ENCODE results near the gene NDEL1. TPM values are rescaled to one million over a fixed set of nuclear protein-coding genes. Genes with fewer than 3 reads are reported as not detected.
A peak's percentile ranks its signal among the peaks of the same experiment; 100 is the strongest.

The NDEL1 gene
- total RNA-seq, 1 experiment from 2014 or later, result 39.2 TPM

DNA sequence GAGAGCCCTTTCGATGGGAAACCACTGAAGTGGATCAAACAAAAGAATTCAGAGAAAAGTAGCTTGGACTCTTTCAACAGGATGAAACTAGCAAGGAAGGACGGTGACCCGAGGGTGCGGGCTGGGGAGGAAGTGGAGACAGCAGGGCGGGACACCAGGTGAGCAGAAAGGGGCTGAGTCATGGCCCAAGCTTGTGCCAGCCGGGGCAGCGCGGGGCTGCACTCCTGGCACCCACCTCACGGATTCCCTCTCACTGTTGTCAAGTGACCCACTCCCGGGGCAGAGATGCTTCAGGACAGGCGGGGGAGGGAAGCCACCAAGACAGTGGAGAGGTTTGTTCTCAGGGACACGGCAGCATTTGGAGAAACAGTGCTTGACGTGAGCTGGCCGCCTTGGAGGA is 27.3 kb upstream of the NDEL1 start (continued):
- TF ChIP-seq ZNF274 (IDR thresholded peaks at IDR 0.05; ENCODE audit: low read depth, low read length) (no peak), JUND (IDR thresholded peaks at IDR 0.05) (peak; percentile 73)

GRCh38 chr17:8409966-8410882 is 25.5 kb upstream of the NDEL1 start:
- ATAC-seq (peak; percentile 76), DNase-seq (ENCODE audit: low read depth, low spot score) (peak; percentile 73)
- Histone ChIP-seq H3K9me2 (ENCODE audit: insufficient read depth) (no peaks in the 10 kb centered on the region), H3K79me2 (ENCODE audit: insufficient read depth, low read length) (no peaks in the 10 kb centered on the region), H3K4me3 (replicated peaks in 1 of 2; ENCODE audit: low read depth in 1 of 2, low read length in 2 of 2) (no peak overlapping the region), H3K36me3 (ENCODE audit: control insufficient read depth in 1 of 2, insufficient read depth in 2 of 2, low read length in 2 of 2) (no peaks in the 10 kb centered on the region), H3K4me2 (ENCODE audit: low read length) (peak overlapping the region; percentile 49), H3K9me3 (ENCODE audit: control insufficient read depth in 1 of 2, insufficient read depth in 1 of 2, low read depth in 1 of 2, low read length in 2 of 2) (no peaks in the 10 kb centered on the region), H4K20me1 (ENCODE audit: insufficient read depth) (no peaks in the 10 kb centered on the region), H3K4me1 (ENCODE audit: control insufficient read depth in 1 of 2, insufficient read depth in 2 of 2, low read length in 2 of 2) (peaks cover 9 to 41% of the 10 kb centered on the region in 2 experiments), H3K9ac (ENCODE audit: low read length) (no peak overlapping the region), H3K27me3 (ENCODE audit: insufficient read depth, low read length) (no peaks in the 10 kb centered on the region), H2AFZ (ENCODE audit: low read depth, low read length, poor library complexity, severe bottlenecking) (no peak overlapping the region), H3K27ac (ENCODE audit: low read depth, low read length) (0 out of 2 replicates have a peak overlapping the region, but pooled peaks have one; percentile 19)
- RAD21 ChIA-PET (ENCODE audit: low non-redundant PET in 1 of 2, low total read pairs in 2 of 2, uncharacterized antibody in 2 of 2, unreplicated experiment in 2 of 2), result interaction anchor here (0.6 to 1.0 kb wide), 5 partner anchors 25 to 485 kb away, joined by 3 to 6 read pairs (median 3); partner anchors contain the start of gene NDEL1 (in 1 of the 2)
- peak; percentile 79 for TF ChIP-seq RAD21 (IDR thresholded peaks at IDR 0.05; ENCODE audit: low read depth)
- TF ChIP-seq EZH2 (IDR thresholded peaks at IDR 0.05), result no peak
- peak; percentile 62 to 88 (median 85); a peak in 5 of 6 replicates for TF ChIP-seq CTCF (IDR thresholded peaks at IDR 0.05 in 2 of 3, conservative IDR thresholded peaks at IDR 0.05 in 1 of 3; ENCODE audit: borderline replicate concordance in 1 of 3, insufficient read depth in 1 of 3, low read depth in 2 of 3, low read length in 2 of 3)
- intact Hi-C loops (cut with micrococcal nuclease), result loop anchor here (2.0 kb wide), 1 partner anchor 337 kb away; no protein-coding TSS in a partner anchor
- BruUV-seq (replicated peaks), result no TSS peak
- CTCF ChIA-PET, result interaction anchor here (0.6 to 2.2 kb wide), 15 partner anchors 10 to 452 kb away, joined by 3 to 27 read pairs (median 4); partner anchors contain the start of genes MYH10 and NDEL1
- POLR2A ChIA-PET, result interaction anchor here (1.5 to 3.1 kb wide), 2 partner anchors 25 to 27 kb away, joined by 11 to 14 read pairs; partner anchors contain the start of gene NDEL1

Data from HCT116 (cell line).